ENCODE measurements around the gene ASB4.

DNA sequence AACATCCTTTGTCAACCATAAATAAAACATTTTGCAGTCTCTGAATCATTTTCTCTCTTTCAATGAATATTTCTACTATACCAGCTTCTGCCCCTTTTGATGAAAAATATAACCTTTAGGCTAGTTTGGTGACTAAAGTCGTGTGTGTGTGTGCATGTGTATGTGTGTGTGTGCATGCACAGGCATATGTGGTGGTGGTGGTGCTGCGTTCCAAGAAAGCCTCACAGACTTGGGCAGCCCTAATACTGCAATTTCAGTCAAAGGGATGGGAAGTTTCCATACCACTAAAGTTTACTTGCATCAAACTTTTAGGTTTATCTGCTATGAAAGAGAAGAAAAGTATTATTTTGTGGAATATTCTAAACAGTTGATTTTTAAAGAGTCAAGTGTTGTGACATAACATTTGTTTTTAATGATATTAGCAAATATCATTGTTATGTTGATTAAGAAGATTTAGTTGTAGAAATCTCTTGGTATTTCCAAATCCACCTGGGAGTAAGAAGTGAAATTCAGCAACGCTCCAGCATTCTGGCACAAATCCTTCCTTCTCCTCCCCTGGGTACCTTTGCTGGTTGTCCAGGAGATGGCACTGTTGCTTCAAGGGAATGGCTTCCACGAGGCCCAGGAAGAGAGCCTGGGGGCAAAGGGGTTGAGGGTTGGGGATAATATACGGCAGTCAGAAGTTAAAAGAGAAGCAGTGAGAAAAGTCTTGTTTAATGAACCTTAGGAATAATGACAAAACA, 41.5 kb downstream of the ASB4 start:
- TF ChIP-seq, protein P1, sequence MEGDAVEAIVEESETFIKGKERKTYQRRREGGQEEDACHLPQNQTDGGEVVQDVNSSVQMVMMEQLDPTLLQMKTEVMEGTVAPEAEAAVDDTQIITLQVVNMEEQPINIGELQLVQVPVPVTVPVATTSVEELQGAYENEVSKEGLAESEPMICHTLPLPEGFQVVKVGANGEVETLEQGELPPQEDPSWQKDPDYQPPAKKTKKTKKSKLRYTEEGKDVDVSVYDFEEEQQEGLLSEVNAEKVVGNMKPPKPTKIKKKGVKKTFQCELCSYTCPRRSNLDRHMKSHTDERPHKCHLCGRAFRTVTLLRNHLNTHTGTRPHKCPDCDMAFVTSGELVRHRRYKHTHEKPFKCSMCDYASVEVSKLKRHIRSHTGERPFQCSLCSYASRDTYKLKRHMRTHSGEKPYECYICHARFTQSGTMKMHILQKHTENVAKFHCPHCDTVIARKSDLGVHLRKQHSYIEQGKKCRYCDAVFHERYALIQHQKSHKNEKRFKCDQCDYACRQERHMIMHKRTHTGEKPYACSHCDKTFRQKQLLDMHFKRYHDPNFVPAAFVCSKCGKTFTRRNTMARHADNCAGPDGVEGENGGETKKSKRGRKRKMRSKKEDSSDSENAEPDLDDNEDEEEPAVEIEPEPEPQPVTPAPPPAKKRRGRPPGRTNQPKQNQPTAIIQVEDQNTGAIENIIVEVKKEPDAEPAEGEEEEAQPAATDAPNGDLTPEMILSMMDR (IDR thresholded peaks at IDR 0.05; ENCODE audit: low read length), result peak; percentile 95
- TF ChIP-seq EZH2 (optimal IDR thresholded peaks at IDR 0.05; ENCODE audit: low read depth, low read length), result no peak
- no peak for TF ChIP-seq EZH2phosphoT487 (IDR thresholded peaks at IDR 0.05; ENCODE audit: low read length)

All from MM.1S (cell line).